MM.1S (cell line): ENCODE measurements around the gene TMEM114.

Experiments
- DNase-seq: peaks from one replicate; pipeline ENCODE4 v3.0.0-alpha.2; 2015
- H2AFZ ChIP-seq: fragments of 300-600 bp; sonication (generic); 2 replicates; pipeline ENCODE4 v1.6.0; 2016; ENCODE audit warnings: antibody characterized with exemption, low read length
- H3F3A ChIP-seq: fragments of 300-600 bp; sonication (generic); 2 replicates; pipeline ENCODE4 v1.6.1; 2016; ENCODE audit warnings: mild to moderate bottlenecking, antibody characterized with exemption, low read length, moderate library complexity, mixed read lengths; ENCODE audit not compliant: insufficient read depth
- H3K27ac ChIP-seq: fragments of 300-600 bp; sonication (generic); 2 replicates; pipeline ENCODE4 v1.5.1; 2016; ENCODE audit warnings: mild to moderate bottlenecking, low read length
- H3K27me3 ChIP-seq: fragments of 300-600 bp; sonication (generic); replicated peaks from 2 replicates; pipeline ENCODE4 v1.6.0; 2016; ENCODE audit warnings: low read length; ENCODE audit not compliant: insufficient read depth
- H3K36me3 ChIP-seq: fragments of 300-600 bp; sonication (generic); replicated peaks from 2 replicates; pipeline ENCODE4 v1.6.1; 2016; ENCODE audit warnings: mild to moderate bottlenecking, low read length, mixed read lengths; ENCODE audit not compliant: insufficient read depth
- H3K4me1 ChIP-seq: fragments of 300-600 bp; sonication (generic); 2 replicates; pipeline ENCODE4 v1.6.1; 2016; ENCODE audit warnings: low read length, mixed read lengths
- H3K4me2 ChIP-seq: fragments of 300-600 bp; sonication (generic); 2 replicates; pipeline ENCODE4 v1.6.0; 2016; ENCODE audit warnings: low read depth, low read length
- H3K4me3 ChIP-seq: fragments of 300-600 bp; sonication (generic); 2 replicates; pipeline ENCODE4 v1.5.1; 2016; ENCODE audit warnings: low read length, mixed read lengths
- H3K79me2 ChIP-seq: fragments of 300-600 bp; sonication (generic); 2 replicates; pipeline ENCODE4 v1.6.1; 2016; ENCODE audit warnings: mixed run types, low read length, mixed read lengths
- H3K9ac ChIP-seq: fragments of 300-600 bp; sonication (generic); 2 replicates; pipeline ENCODE4 v1.6.1; 2016; ENCODE audit warnings: low read length, mixed read lengths
- H3K9me2 ChIP-seq: fragments of 300-600 bp; sonication (generic); replicated peaks from 2 replicates; pipeline ENCODE4 v1.6.1; 2016; ENCODE audit warnings: mild to moderate bottlenecking, low read length, mixed read lengths; ENCODE audit not compliant: insufficient read depth
- H3K9me3 ChIP-seq: fragments of 300-600 bp; sonication (generic); replicated peaks from 2 replicates; pipeline ENCODE4 v1.6.1; 2016; ENCODE audit warnings: mild to moderate bottlenecking, low read length, mixed read lengths; ENCODE audit not compliant: insufficient read depth
- H4K20me1 ChIP-seq: fragments of 300-600 bp; sonication (generic); 2 replicates; pipeline ENCODE4 v1.6.1; 2016; ENCODE audit warnings: mild to moderate bottlenecking, low read length, moderate library complexity, mixed read lengths; ENCODE audit not compliant: insufficient read depth
- EZH2 ChIP-seq: fragments of 300-600 bp; sonication (generic); optimal IDR thresholded peaks from 2 replicates; pipeline ENCODE3; 2017; ENCODE audit warnings: low read depth, mild to moderate bottlenecking, antibody characterized with exemption, low read length, mixed read lengths
- EZH2phosphoT487 ChIP-seq: fragments of 300-600 bp; sonication (generic); IDR thresholded peaks from 2 replicates; pipeline ENCODE4 v1.6.1; 2018; ENCODE audit warnings: antibody characterized with exemption, low read length
- TF ChIP-seq, protein P1 (sequence below): fragments of 300-600 bp; sonication (generic); IDR thresholded peaks from 2 replicates; pipeline ENCODE4 v1.5.1; 2016; ENCODE audit warnings: antibody characterized with exemption, low read length, mixed read lengths

The TMEM114 gene

DNA sequence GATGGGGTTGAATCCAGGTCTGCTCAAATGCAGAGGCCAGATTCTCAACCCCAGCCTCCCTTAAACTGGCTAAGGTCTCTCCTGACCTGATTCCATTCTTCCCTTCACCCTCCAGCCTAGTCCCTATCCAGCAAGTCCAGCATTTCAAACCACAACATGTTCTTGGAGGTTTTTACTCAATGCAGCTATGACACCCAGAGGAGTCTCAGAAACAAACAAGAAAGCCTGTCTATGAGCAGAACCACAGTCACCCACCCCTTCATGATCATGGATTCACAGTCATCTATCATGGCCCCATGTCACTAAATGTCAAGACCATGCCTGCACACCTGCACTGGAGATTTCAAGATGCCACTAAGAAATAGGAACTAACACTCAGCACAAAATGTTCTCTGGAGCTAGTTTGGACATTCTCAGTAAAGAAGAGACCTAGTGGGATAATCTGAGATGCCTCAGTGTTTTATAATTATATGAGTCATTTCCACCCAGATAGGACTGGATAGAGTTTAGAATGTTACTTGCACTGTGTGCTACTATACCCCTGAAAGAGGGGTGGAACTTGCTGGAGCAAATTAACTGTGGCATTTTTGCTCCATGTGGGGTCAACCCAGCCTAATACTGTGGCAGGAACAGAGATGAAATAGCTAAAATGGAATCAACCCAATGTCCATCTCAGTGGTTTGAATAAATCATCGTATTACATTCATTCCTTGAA lies 21.7 kb upstream of the TMEM114 start:
- H3F3A ChIP-seq = no peaks in the 10 kb centered on the region
- no peaks in the 10 kb centered on the region for H3K9me3 ChIP-seq
- no peak overlapping the region for H2AFZ ChIP-seq
- H3K4me2 ChIP-seq = no peak overlapping the region
- no peak overlapping the region for H3K9ac ChIP-seq
- DNase-seq = no peak
- H3K4me1 ChIP-seq = no peaks in the 10 kb centered on the region
- no peaks in the 10 kb centered on the region for H3K36me3 ChIP-seq
- TF ChIP-seq, protein P1, sequence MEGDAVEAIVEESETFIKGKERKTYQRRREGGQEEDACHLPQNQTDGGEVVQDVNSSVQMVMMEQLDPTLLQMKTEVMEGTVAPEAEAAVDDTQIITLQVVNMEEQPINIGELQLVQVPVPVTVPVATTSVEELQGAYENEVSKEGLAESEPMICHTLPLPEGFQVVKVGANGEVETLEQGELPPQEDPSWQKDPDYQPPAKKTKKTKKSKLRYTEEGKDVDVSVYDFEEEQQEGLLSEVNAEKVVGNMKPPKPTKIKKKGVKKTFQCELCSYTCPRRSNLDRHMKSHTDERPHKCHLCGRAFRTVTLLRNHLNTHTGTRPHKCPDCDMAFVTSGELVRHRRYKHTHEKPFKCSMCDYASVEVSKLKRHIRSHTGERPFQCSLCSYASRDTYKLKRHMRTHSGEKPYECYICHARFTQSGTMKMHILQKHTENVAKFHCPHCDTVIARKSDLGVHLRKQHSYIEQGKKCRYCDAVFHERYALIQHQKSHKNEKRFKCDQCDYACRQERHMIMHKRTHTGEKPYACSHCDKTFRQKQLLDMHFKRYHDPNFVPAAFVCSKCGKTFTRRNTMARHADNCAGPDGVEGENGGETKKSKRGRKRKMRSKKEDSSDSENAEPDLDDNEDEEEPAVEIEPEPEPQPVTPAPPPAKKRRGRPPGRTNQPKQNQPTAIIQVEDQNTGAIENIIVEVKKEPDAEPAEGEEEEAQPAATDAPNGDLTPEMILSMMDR = no peak
- no peaks in the 10 kb centered on the region for H3K9me2 ChIP-seq
- no peak overlapping the region for H3K27ac ChIP-seq
- H3K4me3 ChIP-seq = no peak overlapping the region
- no peaks in the 10 kb centered on the region for H3K79me2 ChIP-seq
- no peaks in the 10 kb centered on the region for H4K20me1 ChIP-seq
- H3K27me3 ChIP-seq = no peaks in the 10 kb centered on the region

- no peak overlapping the region for H2AFZ ChIP-seq
- H3K4me1 ChIP-seq = no peaks in the 10 kb centered on the region
- H4K20me1 ChIP-seq = no peaks in the 10 kb centered on the region
- DNase-seq = no peak
- H3K27me3 ChIP-seq = no peaks in the 10 kb centered on the region
- H3K4me2 ChIP-seq = no peak overlapping the region
- no peaks in the 10 kb centered on the region for H3K79me2 ChIP-seq
- TF ChIP-seq, protein P1 = no peak
- TF ChIP-seq EZH2 = no peak
- no peaks in the 10 kb centered on the region for H3K36me3 ChIP-seq
- H3K9me2 ChIP-seq = no peaks in the 10 kb centered on the region
- no peaks in the 10 kb centered on the region for H3K9me3 ChIP-seq
- H3F3A ChIP-seq = no peaks in the 10 kb centered on the region
- no peak overlapping the region for H3K9ac ChIP-seq
- no peak overlapping the region for H3K27ac ChIP-seq
- H3K4me3 ChIP-seq = no peak overlapping the region
Measured at GRCh38 chr16:8611122-8611521, 20.8 kb upstream of the TMEM114 start.

GRCh38 chr16:8607214-8607613 lies 16.9 kb upstream of the TMEM114 start:
- no peaks in the 10 kb centered on the region for H3K9me2 ChIP-seq
- H3K9me3 ChIP-seq = no peaks in the 10 kb centered on the region
- TF ChIP-seq, protein P1 = no peak
- TF ChIP-seq EZH2phosphoT487 (no peak), EZH2 (no peak)
- no peaks in the 10 kb centered on the region for H3K27me3 ChIP-seq
- H3K9ac ChIP-seq = no peak overlapping the region
- no peaks in the 10 kb centered on the region for H3K4me1 ChIP-seq
- H3K36me3 ChIP-seq = no peaks in the 10 kb centered on the region
- H3K27ac ChIP-seq = no peak overlapping the region
- no peak overlapping the region for H2AFZ ChIP-seq
- no peak for DNase-seq
- no peaks in the 10 kb centered on the region for H4K20me1 ChIP-seq
- H3K79me2 ChIP-seq = no peaks in the 10 kb centered on the region
- H3K4me2 ChIP-seq = no peak overlapping the region
- H3F3A ChIP-seq = no peaks in the 10 kb centered on the region
- H3K4me3 ChIP-seq = no peak overlapping the region
